BE2C (cell line): ENCODE data around the gene GNMT.

Experiments
- DNase-seq: peaks from one replicate; pipeline ENCODE4 v3.0.0-alpha.2; 2020
- H3K27me3 ChIP-seq: fragments of 250-450 bp; sonication (Bioruptor Pico); 2 replicates; pipeline ENCODE4 v1.5.1; 2020; ENCODE audit warnings: mild to moderate bottlenecking
- H3K36me3 ChIP-seq: fragments of 250-450 bp; sonication (Bioruptor Pico); 2 replicates; pipeline ENCODE4 v1.5.1; 2020; ENCODE audit warnings: mild to moderate bottlenecking
- H3K4me1 ChIP-seq: fragments of 250-450 bp; sonication (Bioruptor Pico); 2 replicates; pipeline ENCODE4 v1.5.1; 2020
- H3K4me3 ChIP-seq: 2 replicates; pipeline ENCODE4 v1.5.1; 2011; ENCODE audit warnings: low read depth, low read length
- H3K9me3 ChIP-seq: fragments of 250-450 bp; sonication (Bioruptor Pico); 2 replicates; pipeline ENCODE4 v1.5.1; 2020
- TF ChIP-seq, protein P1 (sequence below): IDR thresholded peaks from 2 replicates; pipeline ENCODE4 v1.5.1; 2012; ENCODE audit warnings: mild to moderate bottlenecking, low read depth, low read length

GNMT gene

DNA sequence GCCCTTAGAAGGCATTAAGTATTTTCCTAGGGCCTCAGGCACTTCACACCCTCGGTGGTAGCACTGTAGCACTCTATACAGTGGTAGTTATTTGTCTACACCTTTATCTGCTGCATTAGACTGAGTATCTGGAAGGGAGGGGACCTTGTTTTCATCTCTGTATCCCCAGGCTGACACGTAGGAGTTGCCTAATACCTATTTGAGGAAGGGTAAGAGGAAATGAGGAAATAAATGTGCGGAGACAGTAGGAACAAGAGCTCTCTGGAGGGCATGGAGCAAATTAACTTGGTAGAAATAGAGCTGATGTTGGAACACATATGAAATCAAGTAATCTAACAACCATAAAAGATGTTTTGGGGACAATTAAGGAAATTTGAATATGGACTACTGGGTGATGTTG is 27.3 kb upstream of the GNMT start:
- Histone ChIP-seq H3K4me3 (no peak overlapping the region), H3K36me3 (peaks cover 40% of the 10 kb centered on the region), H3K27me3 (no peaks in the 10 kb centered on the region), H3K4me1 (0 out of 2 replicates have a peak, but pooled peaks cover 2% of the 10 kb centered on the region), H3K9me3 (no peaks in the 10 kb centered on the region)
- no peak for DNase-seq
- TF ChIP-seq, protein P1, sequence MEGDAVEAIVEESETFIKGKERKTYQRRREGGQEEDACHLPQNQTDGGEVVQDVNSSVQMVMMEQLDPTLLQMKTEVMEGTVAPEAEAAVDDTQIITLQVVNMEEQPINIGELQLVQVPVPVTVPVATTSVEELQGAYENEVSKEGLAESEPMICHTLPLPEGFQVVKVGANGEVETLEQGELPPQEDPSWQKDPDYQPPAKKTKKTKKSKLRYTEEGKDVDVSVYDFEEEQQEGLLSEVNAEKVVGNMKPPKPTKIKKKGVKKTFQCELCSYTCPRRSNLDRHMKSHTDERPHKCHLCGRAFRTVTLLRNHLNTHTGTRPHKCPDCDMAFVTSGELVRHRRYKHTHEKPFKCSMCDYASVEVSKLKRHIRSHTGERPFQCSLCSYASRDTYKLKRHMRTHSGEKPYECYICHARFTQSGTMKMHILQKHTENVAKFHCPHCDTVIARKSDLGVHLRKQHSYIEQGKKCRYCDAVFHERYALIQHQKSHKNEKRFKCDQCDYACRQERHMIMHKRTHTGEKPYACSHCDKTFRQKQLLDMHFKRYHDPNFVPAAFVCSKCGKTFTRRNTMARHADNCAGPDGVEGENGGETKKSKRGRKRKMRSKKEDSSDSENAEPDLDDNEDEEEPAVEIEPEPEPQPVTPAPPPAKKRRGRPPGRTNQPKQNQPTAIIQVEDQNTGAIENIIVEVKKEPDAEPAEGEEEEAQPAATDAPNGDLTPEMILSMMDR = no peak

DNA sequence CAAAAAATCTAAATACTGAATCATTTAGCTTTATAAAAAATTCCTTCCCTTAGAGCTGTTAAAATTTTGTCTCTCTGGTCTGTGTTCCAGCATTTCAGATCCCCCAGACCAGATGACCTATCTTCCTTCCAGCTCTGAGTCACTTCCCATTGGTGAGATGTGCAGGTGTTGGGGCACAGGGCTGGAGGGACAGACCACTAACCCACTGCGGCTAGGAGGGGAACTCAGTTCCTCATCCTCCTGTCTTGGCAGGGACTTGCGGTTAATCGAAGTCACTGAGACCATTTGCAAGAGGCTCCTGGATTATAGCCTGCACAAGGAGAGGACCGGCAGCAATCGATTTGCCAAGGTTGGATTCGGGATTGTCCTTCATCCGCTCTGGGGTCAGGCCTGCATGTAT is 25.2 kb upstream of the GNMT start:
- TF ChIP-seq, protein P1 = no peak
- Histone ChIP-seq H3K27me3 (no peaks in the 10 kb centered on the region), H3K9me3 (no peaks in the 10 kb centered on the region), H3K4me3 (no peak overlapping the region), H3K36me3 (peaks cover 52% of the 10 kb centered on the region), H3K4me1 (0 out of 2 replicates have a peak, but pooled peaks cover 2% of the 10 kb centered on the region)
- no peak for DNase-seq

DNA sequence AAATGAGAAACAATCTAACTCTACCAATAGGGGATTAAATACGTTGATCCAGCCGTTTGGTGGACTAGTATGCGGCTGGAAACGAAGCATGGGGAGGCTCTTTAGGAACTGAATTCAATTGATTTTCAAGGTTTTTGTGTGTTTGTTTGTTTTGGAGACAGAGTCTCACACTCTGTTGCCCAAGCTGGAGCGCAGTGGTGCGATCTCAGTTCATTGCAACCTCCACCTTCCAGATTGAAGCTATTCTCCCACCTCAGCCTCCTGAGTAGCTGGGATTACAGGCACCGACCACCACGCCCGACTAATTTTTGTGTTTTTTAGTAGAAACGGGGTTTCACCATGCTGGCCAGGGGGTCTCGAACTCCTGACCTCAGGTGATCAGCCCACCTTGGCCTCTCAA is 24.2 kb upstream of the GNMT start:
- no peaks in the 10 kb centered on the region for H3K4me1 ChIP-seq
- peaks cover 52% of the 10 kb centered on the region for H3K36me3 ChIP-seq
- no peaks in the 10 kb centered on the region for H3K27me3 ChIP-seq
- TF ChIP-seq, protein P1 = no peak
- DNase-seq = no peak
- no peaks in the 10 kb centered on the region for H3K9me3 ChIP-seq
- H3K4me3 ChIP-seq = no peak overlapping the region

DNA sequence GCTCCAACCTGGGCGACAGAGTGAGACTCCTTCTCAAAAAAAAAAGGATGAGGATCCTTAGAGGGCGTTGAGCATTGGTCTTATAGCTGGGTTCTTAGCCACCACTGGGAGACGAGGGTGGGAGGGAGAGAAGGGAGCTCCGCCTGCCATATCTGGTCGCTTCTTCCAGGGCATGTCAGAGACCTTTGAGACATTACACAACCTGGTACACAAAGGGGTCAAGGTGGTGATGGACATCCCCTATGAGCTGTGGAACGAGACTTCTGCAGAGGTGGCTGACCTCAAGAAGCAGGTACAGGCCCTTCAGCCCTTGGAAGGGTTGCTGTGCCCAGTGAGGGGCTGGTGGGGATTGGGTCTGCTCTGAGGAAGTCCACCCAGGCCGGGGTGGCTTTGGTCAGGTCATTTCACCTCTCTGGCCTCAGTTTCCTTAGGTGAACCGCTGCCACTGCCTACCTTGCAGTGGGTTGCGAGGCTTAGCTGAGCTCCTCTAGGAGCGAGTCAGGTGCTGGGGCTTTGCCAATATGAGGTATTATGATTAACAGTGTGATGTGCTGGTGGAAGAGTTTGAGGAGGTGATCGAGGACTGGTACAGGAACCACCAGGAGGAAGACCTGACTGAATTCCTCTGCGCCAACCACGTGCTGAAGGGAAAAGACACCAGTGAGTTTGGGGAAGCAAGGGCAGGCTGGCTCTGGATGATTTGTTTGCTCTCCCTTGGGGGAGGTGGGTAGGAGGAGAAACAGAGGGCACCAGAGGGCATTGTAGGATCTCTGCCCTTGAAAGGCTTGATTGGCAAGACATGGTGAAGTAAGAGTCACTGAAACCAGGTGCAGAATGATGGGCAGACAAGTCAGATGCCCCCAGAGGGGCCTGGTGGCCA is 22.8 kb upstream of the GNMT start:
- Histone ChIP-seq H3K36me3 (peaks cover 52% of the 10 kb centered on the region), H3K4me3 (no peak overlapping the region), H3K27me3 (no peaks in the 10 kb centered on the region), H3K4me1 (no peaks in the 10 kb centered on the region), H3K9me3 (no peaks in the 10 kb centered on the region)
- TF ChIP-seq, protein P1 = no peak
- DNase-seq = no peak

DNA sequence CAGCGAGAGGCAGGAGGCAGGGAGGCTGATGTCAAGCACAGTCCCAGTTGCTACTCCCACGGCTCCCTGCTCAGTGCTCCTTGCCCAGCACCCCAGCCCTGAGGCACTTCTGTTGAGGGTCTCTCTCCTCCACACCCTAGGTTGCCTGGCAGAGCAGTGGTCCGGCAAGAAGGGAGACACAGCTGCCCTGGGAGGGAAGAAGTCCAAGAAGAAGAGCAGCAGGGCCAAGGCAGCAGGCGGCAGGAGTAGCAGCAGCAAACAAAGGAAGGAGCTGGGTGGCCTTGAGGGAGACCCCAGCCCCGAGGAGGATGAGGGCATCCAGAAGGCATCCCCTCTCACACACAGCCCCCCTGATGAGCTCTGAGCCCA is 22.1 kb upstream of the GNMT start:
- Histone ChIP-seq H3K9me3 (no peaks in the 10 kb centered on the region), H3K36me3 (peaks cover 52% of the 10 kb centered on the region), H3K4me3 (no peak overlapping the region), H3K4me1 (no peaks in the 10 kb centered on the region), H3K27me3 (no peaks in the 10 kb centered on the region)
- TF ChIP-seq, protein P1 = no peak
- DNase-seq = no peak

DNA sequence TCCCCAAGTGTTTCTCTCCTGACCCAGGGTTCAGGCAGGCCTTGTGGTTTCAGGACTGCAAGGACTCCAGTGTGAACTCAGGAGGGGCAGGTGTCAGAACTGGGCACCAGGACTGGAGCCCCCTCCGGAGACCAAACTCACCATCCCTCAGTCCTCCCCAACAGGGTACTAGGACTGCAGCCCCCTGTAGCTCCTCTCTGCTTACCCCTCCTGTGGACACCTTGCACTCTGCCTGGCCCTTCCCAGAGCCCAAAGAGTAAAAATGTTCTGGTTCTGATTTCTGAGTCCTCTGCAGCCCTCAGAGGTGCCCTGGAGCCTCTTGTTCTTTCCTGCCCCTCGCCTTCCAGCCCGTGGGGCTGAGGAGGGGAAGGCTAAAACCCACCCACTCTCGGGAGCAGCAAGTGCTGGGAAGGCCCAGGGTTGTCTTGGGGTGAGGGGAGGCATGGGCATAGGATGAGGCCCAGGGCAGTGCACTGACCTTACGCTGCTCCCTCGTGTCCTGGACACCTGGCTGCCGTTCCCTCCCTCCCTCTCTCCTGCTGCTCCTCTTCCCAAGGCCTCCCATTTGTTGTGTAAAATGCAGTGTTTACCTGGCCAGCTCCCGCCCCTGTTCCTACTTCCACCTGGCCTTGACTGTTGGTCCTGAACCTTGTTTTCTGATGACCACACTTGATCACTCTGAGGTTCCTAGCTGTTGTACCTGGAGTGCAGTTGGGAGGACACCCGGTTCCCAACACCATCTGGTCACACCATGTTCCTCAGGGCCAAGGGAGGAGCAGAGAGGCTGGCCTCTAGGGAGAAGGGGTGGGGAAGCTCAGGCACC is 21.4 kb upstream of the GNMT start:
- Histone ChIP-seq H3K27me3 (no peaks in the 10 kb centered on the region), H3K4me1 (no peaks in the 10 kb centered on the region), H3K4me3 (no peak overlapping the region), H3K9me3 (no peaks in the 10 kb centered on the region), H3K36me3 (peaks cover 53% of the 10 kb centered on the region)
- DNase-seq = no peak
- TF ChIP-seq, protein P1 = no peak
